Neuronal stem cell (in vitro differentiated cells): ENCODE measurements around the gene PRKN.

Experiments
- DNase-seq: peaks from one replicate; pipeline ENCODE4 v3.0.0-alpha.2; 2013; ENCODE audit warnings: low spot score
- H2AFZ ChIP-seq: one replicate; pipeline ENCODE4 v1.6.1; 2013; ENCODE audit warnings: mild to moderate bottlenecking, low read length, inconsistent platforms
- H2AK5ac ChIP-seq: 2 replicates; pipeline ENCODE4 v1.6.1; 2013; ENCODE audit warnings: low read depth, mild to moderate bottlenecking, inconsistent platforms, low read length, moderate library complexity, mixed read lengths
- H2BK120ac ChIP-seq: 2 replicates; pipeline ENCODE4 v1.6.1; 2013; ENCODE audit warnings: low read depth, mild to moderate bottlenecking, inconsistent platforms, low read length, moderate library complexity, mixed read lengths
- H2BK12ac ChIP-seq: one replicate; pipeline ENCODE4 v1.6.1; 2013; ENCODE audit warnings: low read length, inconsistent platforms
- H2BK15ac ChIP-seq: 2 replicates; pipeline ENCODE4 v1.6.1; 2013; ENCODE audit warnings: mild to moderate bottlenecking, low read length, inconsistent platforms, mixed read lengths
- H2BK5ac ChIP-seq: one replicate; pipeline ENCODE4 v1.6.1; 2013; ENCODE audit warnings: inconsistent platforms, mild to moderate bottlenecking, low read length, moderate library complexity
- H3K14ac ChIP-seq: one replicate; pipeline ENCODE4 v1.6.1; 2013; ENCODE audit warnings: low read length, inconsistent platforms
- H3K18ac ChIP-seq: 2 replicates; pipeline ENCODE4 v1.6.1; 2013; ENCODE audit warnings: low read length, inconsistent platforms
- H3K23ac ChIP-seq: 2 replicates; pipeline ENCODE4 v1.6.1; 2013; ENCODE audit warnings: low read depth, mild to moderate bottlenecking, mixed read lengths, low read length, inconsistent platforms; ENCODE audit not compliant: poor library complexity
- H3K27ac ChIP-seq: replicated peaks from 3 replicates; pipeline ENCODE4 v1.5.1; 2013; ENCODE audit warnings: low read length, inconsistent platforms
- H3K27me3 ChIP-seq, 3 experiments: 2 replicates each; pipeline ENCODE4 v1.6.1; 2013; ENCODE audit warnings: low read length in 3 of 3, mild to moderate bottlenecking in 2 of 3, inconsistent platforms in 1 of 3, low read depth in 1 of 3, mixed read lengths in 1 of 3, moderate library complexity in 1 of 3; ENCODE audit not compliant: control insufficient read depth in 3 of 3, insufficient read depth in 3 of 3
- H3K36me3 ChIP-seq, 2 donors: replicated peaks in 1 of 2; 2 replicates each; pipeline ENCODE4 v1.6.1; 2013; ENCODE audit warnings: low read length in 2 of 2; ENCODE audit not compliant: control insufficient read depth in 2 of 2, insufficient read depth in 2 of 2
- H3K4ac ChIP-seq: 2 replicates; pipeline ENCODE4 v1.6.1; 2013; ENCODE audit warnings: inconsistent platforms, mild to moderate bottlenecking, low read length, moderate library complexity
- H3K4me1 ChIP-seq, 2 donors: 1 replicate in 1 of 2; 2 replicates in 1 of 2; pipeline ENCODE4 v1.6.1; 2013; ENCODE audit warnings: low read length in 2 of 2, low read depth in 1 of 2; ENCODE audit not compliant: control insufficient read depth in 2 of 2, insufficient read depth in 1 of 2
- H3K4me2 ChIP-seq: one replicate; pipeline ENCODE4 v1.6.1; 2013; ENCODE audit warnings: mild to moderate bottlenecking, low read length, inconsistent platforms; ENCODE audit not compliant: insufficient read depth, poor library complexity, severe bottlenecking
- H3K4me3 ChIP-seq, 2 donors: 2 replicates each; pipeline ENCODE4 v1.5.1; 2013; ENCODE audit warnings: low read length in 2 of 2, mild to moderate bottlenecking in 2 of 2, inconsistent platforms in 1 of 2, moderate library complexity in 1 of 2
- H3K79me1 ChIP-seq: one replicate; pipeline ENCODE4 v1.6.1; 2013; ENCODE audit warnings: low read depth, mild to moderate bottlenecking, inconsistent platforms, low read length, moderate library complexity
- H3K9ac ChIP-seq: one replicate; pipeline ENCODE4 v1.6.1; 2013; ENCODE audit warnings: mild to moderate bottlenecking, low read depth, low read length, inconsistent platforms; ENCODE audit not compliant: poor library complexity
- H3K9me3 ChIP-seq, 2 donors: replicated peaks in 1 of 2; 2 replicates each; pipeline versions ENCODE3 to v1.6.1; 2013; ENCODE audit warnings: low read length in 2 of 2, mild to moderate bottlenecking in 2 of 2, inconsistent platforms in 1 of 2, low read depth in 1 of 2, mixed read lengths in 1 of 2, moderate library complexity in 1 of 2; ENCODE audit not compliant: control insufficient read depth in 2 of 2, insufficient read depth in 1 of 2
- H4K8ac ChIP-seq: one replicate; pipeline ENCODE4 v1.6.1; 2013; ENCODE audit warnings: low read depth, mild to moderate bottlenecking, inconsistent platforms, low read length, moderate library complexity
- H4K91ac ChIP-seq: one replicate; pipeline ENCODE4 v1.6.1; 2013; ENCODE audit warnings: low read length, low read depth, mild to moderate bottlenecking, inconsistent platforms; ENCODE audit not compliant: poor library complexity
- WGBS, 2 donors: extraction: QIAGEN DNeasy Blood & Tissue Kit; methylation state at CpG; one replicate each; pipeline ENCODE4 v1.1.7; 2013; ENCODE audit warnings: missing lambda C conversion rate in 2 of 2, mixed read lengths in 1 of 2; ENCODE audit not compliant: insufficient read length in 2 of 2, insufficient replicate concordance in 1 of 2; ENCODE audit errors: extremely low coverage in 2 of 2; 5-methylcytosine and 5-hydroxymethylcytosine counted together

Gene PRKN

GRCh38 chr6:161750686-161751085, 976.9 kb downstream of the PRKN start:
- Histone ChIP-seq H2AFZ (no peak overlapping the region), H2BK120ac (no peak overlapping the region), H3K18ac (no peak overlapping the region), H3K4me2 (no peak overlapping the region), H3K79me1 (no peaks in the 10 kb centered on the region), H3K4me1 (peaks cover 0 to 2% of the 10 kb centered on the region in 2 donors), H2BK5ac (no peak overlapping the region), H3K27ac (no peak overlapping the region), H2BK12ac (no peak overlapping the region), H3K9ac (no peak overlapping the region), H3K4ac (no peak overlapping the region), H3K9me3 (no peaks in the 10 kb centered on the region), H4K91ac (no peak overlapping the region), H3K4me3 (no peak overlapping the region), H3K23ac (no peak overlapping the region), H3K14ac (no peak overlapping the region), H2AK5ac (no peak overlapping the region), H3K27me3 (no peaks in the 10 kb centered on the region), H3K36me3 (no peaks in the 10 kb centered on the region), H2BK15ac (no peak overlapping the region), H4K8ac (no peak overlapping the region)
- whole genome bisulfite sequencing, 2 donors, result no CpG with 5 or more reads among the region's 3 CpGs
- DNase-seq, result no peak

- Histone ChIP-seq H3K4me2 (no peak overlapping the region), H3K4me3 (no peak overlapping the region), H3K4ac (no peak overlapping the region), H2BK5ac (no peak overlapping the region), H2AFZ (peak overlapping the region; percentile 51), H3K36me3 (no peaks in the 10 kb centered on the region), H3K27me3 (no peaks in the 10 kb centered on the region), H3K18ac (no peak overlapping the region), H2BK15ac (no peak overlapping the region), H4K91ac (no peak overlapping the region), H3K23ac (no peak overlapping the region), H2BK12ac (no peak overlapping the region), H2BK120ac (no peak overlapping the region), H3K27ac (no peak overlapping the region), H3K9ac (no peak overlapping the region), H2AK5ac (no peak overlapping the region), H3K4me1 (peaks cover 0 to 5% of the 10 kb centered on the region in 2 donors), H3K14ac (no peak overlapping the region), H3K79me1 (no peaks in the 10 kb centered on the region), H4K8ac (no peak overlapping the region), H3K9me3 (no peaks in the 10 kb centered on the region)
- DNase-seq, result no peak
- no CpG with 5 or more reads among the region's 4 CpGs for WGBS, 2 donors
These were observed 978.0 kb downstream of the PRKN start for GRCh38 chr6:161749576-161749975.

- H3K9ac ChIP-seq, result no peak overlapping the region
These were observed 978.8 kb downstream of the PRKN start for GRCh38 chr6:161748535-161749416.

GRCh38 chr6:161747506-161747905, 980.1 kb downstream of the PRKN start:
- Histone ChIP-seq H3K9me3 (no peaks in the 10 kb centered on the region), H3K4me2 (no peak overlapping the region), H3K23ac (no peak overlapping the region), H3K14ac (no peak overlapping the region), H2AK5ac (no peak overlapping the region), H3K79me1 (no peaks in the 10 kb centered on the region), H3K27ac (no peak overlapping the region), H3K9ac (no peak overlapping the region), H3K36me3 (no peaks in the 10 kb centered on the region), H4K8ac (no peak overlapping the region), H3K4ac (no peak overlapping the region), H2BK120ac (no peak overlapping the region), H2BK15ac (no peak overlapping the region), H2BK12ac (no peak overlapping the region), H2AFZ (no peak overlapping the region), H2BK5ac (no peak overlapping the region), H3K27me3 (no peaks in the 10 kb centered on the region), H3K18ac (no peak overlapping the region), H4K91ac (no peak overlapping the region), H3K4me3 (no peak overlapping the region), H3K4me1 (peaks cover 0 to 5% of the 10 kb centered on the region in 2 donors)
- DNase-seq, result no peak
- no CpG with 5 or more reads among the region's 7 CpGs for WGBS, 2 donors

More at GRCh38 chr6:161748535-161749416, 978.8 kb downstream of the PRKN start:
- Histone ChIP-seq H3K27me3 (no peaks in the 10 kb centered on the region), H3K27ac (no peak overlapping the region), H3K4me1 (peaks cover 0 to 5% of the 10 kb centered on the region in 2 donors), H2BK12ac (no peak overlapping the region), H2AFZ (peak overlapping the region; percentile 65), H3K23ac (no peak overlapping the region), H2AK5ac (no peak overlapping the region), H3K4ac (no peak overlapping the region), H3K79me1 (no peaks in the 10 kb centered on the region), H3K18ac (no peak overlapping the region), H3K4me2 (no peak overlapping the region), H3K4me3 (no peak overlapping the region), H3K36me3 (no peaks in the 10 kb centered on the region), H3K14ac (no peak overlapping the region), H4K8ac (no peak overlapping the region), H2BK120ac (no peak overlapping the region), H4K91ac (no peak overlapping the region), H2BK15ac (no peak overlapping the region), H2BK5ac (no peak overlapping the region), H3K9me3 (no peaks in the 10 kb centered on the region)
- peak; percentile 78 for DNase-seq
- WGBS, 2 donors, result no CpG with 5 or more reads among the region's 18 CpGs
